ENCODE results near the gene WNT7A.

DNA sequence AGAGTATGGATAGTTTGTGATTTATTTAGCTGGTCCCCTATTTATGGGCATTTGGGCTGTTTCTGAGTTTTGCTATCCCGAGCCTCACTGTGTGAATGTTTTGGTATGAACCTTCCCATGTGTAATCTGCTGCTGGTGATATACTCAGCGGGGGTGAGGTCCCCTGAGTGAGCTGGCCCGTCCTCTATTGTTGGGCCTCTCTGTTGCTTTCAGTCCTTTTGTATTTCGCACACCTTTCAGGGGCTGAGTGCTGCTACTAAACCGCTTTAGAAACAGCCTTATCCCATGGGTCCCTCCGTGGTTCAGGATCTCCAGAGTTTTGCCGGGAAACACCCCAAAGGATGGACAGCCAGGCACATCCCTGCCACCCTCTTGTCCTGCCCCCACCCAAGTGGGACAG is 94.5 kb downstream of the WNT7A start:
- TF ChIP-seq CTCF (IDR thresholded peaks at IDR 0.05) (no peak), POLR2A (IDR thresholded peaks at IDR 0.05) (no peak)

Data from esophagus squamous epithelium (tissue), 4 donors.